ENCODE data around the gene DAPK2.
A peak's percentile ranks its signal among the peaks of the same experiment; 100 is the strongest.

- peak; percentile 19 for TF ChIP-seq CTCF (IDR thresholded peaks at IDR 0.05; ENCODE audit: low read depth, low read length)
- no peak for TF ChIP-seq MYC (IDR thresholded peaks at IDR 0.05; ENCODE audit: low read depth, low read length)
- TF ChIP-seq POLR2A (IDR thresholded peaks at IDR 0.05; ENCODE audit: extremely low read depth, insufficient read length), result no peak
- TF ChIP-seq MAX (IDR thresholded peaks at IDR 0.05; ENCODE audit: low read depth, low read length), result no peak
Measured at GRCh38 chr15:63983061-63983711, 63.1 kb downstream of the DAPK2 start.
